ENCODE measurements around the gene BAIAP2L1.
"Not testable (repeated sequence)": the region's sequence is repeated elsewhere in the genome, so short reads cannot be mapped to it uniquely, and the experiment has no call there.

Gene BAIAP2L1

GRCh38 chr7:98400542-98401340 lies at the start of gene BAIAP2L1:
Gene BAIAP2L1, minus strand, starts transcription at chr7:98401090. Its CDS starts 238 bp downstream, at chr7:98400852.
- DNase-seq (ENCODE audit: low spot score): no peak

GRCh38 chr7:98448766-98449165 lies 47.9 kb upstream of the BAIAP2L1 start:
- no peak for DNase-seq (ENCODE audit: low spot score)

DNA sequence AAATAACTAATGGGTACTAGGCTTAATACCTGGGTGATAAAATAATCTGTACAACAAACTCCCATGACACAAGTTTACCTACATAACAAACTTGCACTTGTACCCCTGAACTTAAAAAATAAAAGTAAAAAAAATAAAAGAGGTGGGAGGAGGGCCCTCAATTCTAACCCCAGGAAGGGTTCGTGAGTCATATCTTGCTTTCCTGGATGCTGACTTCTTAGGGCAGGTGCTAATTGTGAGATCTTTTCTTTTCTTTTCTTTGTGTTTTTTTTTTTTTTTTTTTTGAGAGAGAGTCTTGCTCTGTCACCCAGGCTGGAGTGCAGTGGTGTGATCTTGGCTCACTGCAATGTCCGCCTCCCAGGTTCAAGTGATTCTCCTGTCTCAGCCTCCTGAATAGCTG lies 40.1 kb upstream of the BAIAP2L1 start:
- DNase-seq (ENCODE audit: low spot score): not testable (repeated sequence)

DNA sequence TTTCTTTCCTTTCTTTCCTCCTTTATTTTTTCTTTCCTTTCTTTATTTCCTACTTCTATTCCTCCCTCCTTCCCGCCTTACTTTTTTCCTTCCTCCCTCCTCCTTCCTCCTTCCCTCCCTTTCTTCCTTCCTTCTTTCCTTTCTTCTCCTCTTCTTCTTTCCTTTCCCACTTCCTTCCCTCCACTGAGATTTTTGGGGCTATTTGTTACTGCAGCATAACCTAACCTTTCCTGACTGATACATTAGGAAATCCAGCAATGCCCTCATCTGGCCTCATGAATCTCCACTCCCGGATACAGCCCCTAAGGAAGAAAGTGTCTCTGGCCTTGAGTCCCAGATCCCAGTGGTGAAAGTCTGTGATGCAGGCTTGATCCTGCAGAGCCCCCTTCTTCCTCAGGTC lies 38.6 kb upstream of the BAIAP2L1 start:
- DNase-seq (ENCODE audit: low spot score): no peak

GRCh38 chr7:98434087-98434486 lies 33.2 kb upstream of the BAIAP2L1 start:
- no peak for DNase-seq (ENCODE audit: low spot score)

- no peak for DNase-seq (ENCODE audit: low spot score)
These were observed 28.9 kb upstream of the BAIAP2L1 start for GRCh38 chr7:98429799-98430198.

DNA sequence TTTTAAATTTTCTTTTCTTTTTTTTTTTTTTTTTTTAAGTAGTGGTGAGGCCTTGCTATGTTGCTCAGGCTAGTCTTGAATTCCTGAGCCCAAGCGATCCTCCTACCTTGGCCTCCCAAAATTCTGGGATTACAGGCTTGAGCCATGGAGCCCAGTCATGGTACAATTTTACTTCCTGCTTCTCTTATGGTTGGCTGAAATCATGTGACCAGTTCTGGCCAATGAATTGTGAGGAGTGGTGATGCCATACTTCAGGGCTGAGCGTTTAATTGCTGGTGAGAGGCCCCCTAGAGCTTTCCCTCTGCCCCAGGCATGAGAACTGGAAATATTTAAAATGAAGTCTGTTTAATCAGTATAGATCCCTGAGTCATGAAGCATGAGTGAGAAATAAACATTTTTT lies 22.2 kb upstream of the BAIAP2L1 start:
- DNase-seq (ENCODE audit: low spot score): no peak

DNA sequence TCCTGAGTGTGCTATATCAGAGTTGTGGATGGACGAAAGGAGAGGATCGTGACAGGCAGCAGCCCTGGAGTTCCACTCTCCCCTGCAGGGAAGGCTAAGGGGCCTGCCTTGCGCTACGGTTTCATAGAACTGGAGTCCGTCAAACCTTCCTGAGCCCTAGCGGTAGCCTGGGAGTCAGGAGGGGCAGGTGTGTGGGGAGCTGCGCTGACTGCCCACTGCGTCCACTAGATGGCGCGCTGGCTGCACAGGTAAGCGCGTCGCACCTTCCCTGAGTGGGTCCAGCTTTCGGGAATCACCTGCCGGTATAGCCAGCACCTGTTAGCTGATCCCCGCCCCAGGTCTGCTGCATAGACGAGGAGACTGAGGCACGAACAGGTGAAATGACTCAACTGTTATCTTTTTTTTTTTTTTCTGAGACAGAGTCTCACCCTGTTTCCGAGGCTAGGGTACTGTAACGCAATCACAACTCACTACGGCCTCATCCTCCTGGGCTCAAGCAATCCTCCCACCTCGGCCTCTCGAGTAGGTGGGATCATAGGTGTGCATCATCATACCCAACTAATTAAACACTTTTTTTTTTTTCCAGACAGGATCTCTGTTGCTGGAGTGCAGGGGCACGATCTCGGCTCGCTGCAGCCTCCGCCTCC lies 20.2 kb upstream of the BAIAP2L1 start:
- no peak for DNase-seq (ENCODE audit: low spot score)

DNA sequence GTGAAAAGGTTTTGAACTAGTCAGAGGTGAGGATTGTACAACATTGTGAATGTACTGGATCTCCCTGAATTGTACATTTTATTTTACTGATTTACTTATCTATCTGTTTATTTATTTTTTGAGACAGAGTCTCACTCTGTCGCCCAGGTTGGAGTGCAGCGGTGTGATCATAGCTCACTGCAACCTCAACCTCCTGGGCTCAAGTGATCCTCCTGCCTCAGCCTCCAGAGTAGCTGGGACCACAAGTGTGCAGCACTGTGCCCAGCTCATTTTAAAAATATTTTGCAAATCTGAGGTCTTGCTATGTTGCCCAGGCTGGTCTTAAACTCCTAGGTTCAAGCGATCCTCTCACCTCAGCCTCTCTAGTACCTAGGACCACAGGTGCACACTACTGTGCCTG lies 19.1 kb upstream of the BAIAP2L1 start:
- not testable (repeated sequence) for DNase-seq (ENCODE audit: low spot score)

DNA sequence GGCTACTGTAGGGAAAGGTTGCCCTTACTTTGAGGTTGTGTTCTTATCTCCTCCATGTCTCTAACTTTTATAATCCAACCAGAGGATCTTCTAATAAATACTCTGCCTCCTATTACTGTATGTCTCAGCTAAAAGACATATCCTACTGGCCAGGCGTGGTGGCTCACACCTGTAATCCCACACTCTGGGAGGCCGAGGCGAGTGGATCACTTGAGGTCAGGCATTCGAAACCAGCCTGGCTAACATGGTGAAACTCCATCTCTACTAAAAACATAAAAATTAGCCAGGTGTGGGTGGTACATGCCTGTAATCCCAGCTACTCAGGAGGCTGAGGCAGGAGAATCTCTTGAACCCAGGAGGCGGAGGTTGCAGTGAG lies 18.4 kb upstream of the BAIAP2L1 start:
- not testable (repeated sequence) for DNase-seq (ENCODE audit: low spot score)

DNA sequence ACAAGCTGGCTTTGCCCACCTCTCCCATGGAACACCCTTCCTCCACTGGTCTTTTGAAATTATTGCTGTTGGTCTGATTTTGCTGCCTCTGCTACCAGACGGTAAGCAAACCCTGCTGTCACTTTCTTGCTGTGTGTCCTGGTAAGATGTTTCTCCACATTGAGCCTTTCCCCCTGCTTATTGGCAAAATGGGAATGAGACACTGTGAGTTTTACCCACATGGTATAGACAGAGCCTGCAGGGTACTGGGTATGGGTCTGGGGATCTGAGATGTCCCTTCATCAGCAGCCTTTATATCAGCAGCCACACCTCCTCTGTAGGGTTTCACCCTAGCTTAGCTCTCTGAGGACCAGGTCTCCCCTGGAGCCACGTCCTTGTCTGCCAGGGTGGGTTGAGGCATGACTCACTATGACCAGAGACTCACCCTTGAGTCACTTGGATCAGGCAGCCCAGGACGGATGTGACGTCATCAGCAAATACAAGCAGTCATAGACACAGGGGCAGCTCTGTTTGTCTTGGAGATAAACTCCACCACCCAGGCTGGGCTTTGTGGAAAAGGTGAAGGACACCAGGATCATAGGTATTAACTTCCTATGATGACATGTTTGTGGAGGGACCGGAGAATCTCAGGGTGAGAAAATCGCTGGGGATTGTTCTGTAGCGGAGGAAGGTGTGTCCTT lies 17.9 kb upstream of the BAIAP2L1 start:
- DNase-seq (ENCODE audit: low spot score): no peak

- no peak for DNase-seq (ENCODE audit: low spot score)
These were observed 17.4 kb upstream of the BAIAP2L1 start for GRCh38 chr7:98418271-98418635.

DNA sequence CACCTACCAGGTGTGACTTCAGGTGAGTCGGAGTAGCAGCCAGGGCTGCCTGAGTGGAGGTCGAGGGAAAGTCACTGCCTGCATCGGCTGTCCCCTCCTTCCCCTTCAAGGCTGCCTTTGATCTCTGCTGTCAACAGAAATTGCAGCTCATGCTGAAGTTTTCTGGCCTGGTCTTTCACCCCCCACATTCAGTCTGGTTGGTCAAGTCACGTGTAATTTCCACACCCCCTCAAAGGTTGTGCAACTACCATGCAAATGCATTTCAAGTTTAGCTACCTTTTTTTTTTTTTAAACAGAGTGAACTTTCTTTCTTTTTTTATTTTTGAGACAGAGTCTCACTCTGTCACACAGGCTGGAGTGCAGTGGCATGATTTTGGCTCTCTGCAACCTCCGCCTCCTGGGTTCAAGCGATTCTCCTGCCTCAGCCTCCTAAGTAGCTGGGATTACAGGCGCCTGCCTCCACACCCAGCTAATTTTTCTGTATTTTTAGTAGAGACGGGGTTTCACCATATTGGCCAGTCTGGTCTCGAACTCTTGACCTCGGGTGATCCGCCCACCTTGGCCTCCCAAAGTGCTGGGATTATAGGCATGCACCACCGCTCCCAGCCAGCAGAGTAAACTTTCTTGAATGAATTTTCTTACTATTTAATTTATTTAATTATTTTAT lies 16.8 kb upstream of the BAIAP2L1 start:
- DNase-seq (ENCODE audit: low spot score): not testable (repeated sequence)

DNA sequence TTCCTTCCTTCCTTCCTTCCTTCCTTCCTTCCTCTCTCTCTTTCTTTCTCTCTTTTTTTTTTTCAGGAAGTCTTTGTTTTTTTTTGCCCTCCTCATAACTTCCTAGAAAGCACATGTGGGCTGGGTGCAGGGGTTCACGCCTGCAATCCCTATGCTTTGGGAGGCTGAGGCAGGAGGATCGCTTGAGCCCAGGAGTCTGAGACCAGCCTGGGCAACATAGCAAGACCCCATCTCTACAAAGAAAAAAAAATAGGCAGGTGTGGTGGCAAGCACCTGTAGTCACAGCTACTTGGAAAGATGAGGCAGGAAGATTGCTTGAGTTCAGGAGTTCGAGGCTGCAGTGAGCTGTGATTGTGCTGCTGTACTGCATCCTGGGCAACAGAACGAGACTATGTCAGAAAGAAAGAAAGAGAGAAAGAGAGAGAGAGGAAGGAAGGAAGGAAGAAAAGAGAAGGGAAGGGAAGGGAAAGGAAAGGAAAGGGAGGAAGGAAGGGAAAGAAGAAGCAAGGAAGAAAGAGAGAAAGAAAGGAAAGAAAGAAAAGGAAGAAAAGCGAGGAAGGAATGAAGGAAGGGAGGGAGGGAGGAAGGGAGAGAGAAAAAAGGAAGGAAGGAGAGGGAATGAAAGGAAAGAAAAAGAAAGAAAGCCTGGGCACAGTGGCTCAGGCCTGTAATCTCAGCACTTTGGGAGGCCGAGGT lies 13.5 kb upstream of the BAIAP2L1 start:
- DNase-seq (ENCODE audit: low spot score): no peak

DNA sequence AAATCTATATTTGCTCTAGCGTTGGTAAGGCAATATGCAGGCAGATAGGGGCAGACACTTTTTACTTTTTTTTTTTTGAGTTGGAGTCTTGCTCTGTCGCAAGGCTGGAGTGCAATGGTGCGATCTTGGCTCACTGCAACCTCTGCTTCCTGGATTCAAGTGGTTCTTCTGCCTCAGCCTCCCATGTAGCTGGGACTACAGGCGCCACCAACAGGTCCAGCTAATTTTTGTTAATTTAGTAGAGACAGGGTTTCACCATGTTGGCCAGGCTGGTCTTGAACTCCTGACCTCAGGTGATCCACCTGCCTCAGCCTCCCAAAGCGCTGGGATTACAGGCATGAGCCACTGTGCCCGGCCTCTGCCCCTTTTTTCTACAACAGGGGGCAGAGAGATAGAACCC lies 12.8 kb upstream of the BAIAP2L1 start:
- DNase-seq (ENCODE audit: low spot score): not testable (repeated sequence)

DNA sequence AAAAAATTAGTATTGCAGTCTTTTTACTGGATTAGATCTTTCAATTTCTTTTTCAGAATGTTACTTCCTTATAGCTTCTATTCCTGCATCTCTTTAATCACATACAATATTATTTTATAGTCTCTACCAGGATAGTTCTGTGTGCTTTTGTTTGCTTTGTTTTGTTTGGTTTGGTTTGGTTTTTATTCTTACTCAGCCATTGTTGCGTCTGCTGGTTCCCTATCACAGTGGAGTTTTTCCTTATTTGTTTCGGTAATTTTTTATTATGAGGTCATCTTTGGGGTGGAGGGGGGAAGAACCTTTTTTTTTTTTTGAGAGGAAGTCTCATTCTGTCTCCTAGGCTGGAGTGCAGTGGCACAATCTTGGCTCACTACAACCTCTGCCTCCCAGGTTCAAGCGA lies 9.0 kb upstream of the BAIAP2L1 start:
- DNase-seq (ENCODE audit: low spot score): no peak

DNA sequence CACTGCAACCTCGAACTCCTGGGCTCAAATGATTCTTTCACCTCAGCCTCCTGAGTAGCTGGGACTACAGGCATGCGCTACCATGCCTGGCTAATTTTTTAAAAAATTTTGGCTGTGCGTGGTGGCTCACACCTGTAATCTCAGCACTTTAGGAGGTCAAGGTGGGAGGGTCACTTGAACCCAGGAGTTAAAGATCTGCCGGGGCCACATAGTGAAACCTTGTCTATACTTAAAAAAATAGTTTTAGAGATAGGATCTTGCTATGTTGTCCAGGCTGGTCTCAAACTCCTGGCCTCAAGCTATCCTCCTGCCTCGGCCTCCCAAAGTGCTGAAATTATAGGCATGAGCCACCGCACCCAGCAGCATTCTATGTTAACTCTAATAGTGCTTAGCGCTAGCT lies 7.3 kb upstream of the BAIAP2L1 start:
- not testable (repeated sequence) for DNase-seq (ENCODE audit: low spot score)

GRCh38 chr7:98406827-98407226 lies 5.9 kb upstream of the BAIAP2L1 start:
- DNase-seq (ENCODE audit: low spot score): no peak

- no peak for DNase-seq (ENCODE audit: low spot score)
These were observed 4.0 kb upstream of the BAIAP2L1 start for GRCh38 chr7:98404840-98405239.

DNA sequence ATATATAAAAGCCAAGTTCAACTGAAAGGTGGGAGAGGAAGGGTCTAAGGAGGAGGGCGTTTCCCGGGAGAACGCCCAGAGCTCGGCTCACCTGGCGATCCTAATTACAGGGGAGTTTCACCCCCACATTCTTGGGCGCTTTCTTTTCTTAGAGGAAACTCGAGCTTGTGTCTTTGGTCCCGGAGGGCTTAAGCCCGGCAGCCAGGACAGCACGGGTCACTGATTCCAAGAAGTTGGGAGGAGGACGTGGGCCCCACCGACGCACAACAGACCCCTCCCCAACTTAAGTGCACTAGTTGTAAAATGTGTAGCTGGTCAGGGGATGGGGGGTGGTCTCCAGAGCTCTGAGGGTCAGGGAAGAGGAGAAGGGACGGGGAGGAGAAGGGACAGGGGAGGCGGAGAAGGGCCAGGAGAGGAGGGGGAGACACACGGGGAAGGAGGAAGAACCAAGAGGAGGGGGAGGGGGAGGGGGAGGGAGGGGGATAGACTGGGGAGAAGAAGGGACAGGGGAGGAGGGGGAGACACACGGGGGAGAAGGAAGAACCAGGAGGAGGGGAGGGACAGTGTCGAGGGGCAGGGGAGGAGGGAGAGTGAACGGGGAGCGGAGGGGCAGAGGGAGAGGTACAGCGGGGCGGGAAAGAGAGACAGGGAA lies 874 bp downstream of the BAIAP2L1 start:
- DNase-seq (ENCODE audit: low spot score): no peak

DNA sequence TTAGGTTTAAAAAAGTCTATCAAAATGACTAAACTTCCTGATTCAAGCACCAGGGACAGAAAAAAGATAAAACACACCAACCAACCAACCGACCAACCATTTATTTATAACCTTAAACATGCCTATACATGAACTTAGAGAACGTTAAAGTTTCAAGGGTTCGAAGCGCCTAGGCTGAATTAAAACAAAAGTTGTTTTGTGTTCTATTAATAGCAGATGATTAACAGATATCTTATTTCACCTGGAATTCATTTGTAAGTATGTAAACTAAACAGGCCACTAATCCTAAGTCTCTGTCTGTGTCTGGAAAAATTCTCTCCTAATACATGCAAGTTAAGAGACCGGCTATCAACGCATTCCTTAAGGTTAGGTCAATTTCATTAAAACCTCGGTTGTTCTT lies 1.4 kb downstream of the BAIAP2L1 start:
- no peak for DNase-seq (ENCODE audit: low spot score)
